Measurements from ENCODE around the gene STRADB.
"Not testable (repeated sequence)": the region's sequence is repeated elsewhere in the genome, so short reads cannot be mapped to it uniquely, and the experiment has no call there.

STRADB gene

GRCh38 chr2:201470821-201471731, 19.5 kb downstream of the STRADB start:
- H3K4me3 ChIP-seq (ENCODE audit: low read length) = no peak overlapping the region
- no peak for TF ChIP-seq CTCF (conservative IDR thresholded peaks at IDR 0.05; ENCODE audit: low read depth, low read length)
- DNase-seq (ENCODE audit: low read depth) = no peak

- no peak for TF ChIP-seq CTCF (conservative IDR thresholded peaks at IDR 0.05; ENCODE audit: low read depth, low read length)
- H3K4me3 ChIP-seq (ENCODE audit: low read length) = no peak overlapping the region
- no peak for DNase-seq (ENCODE audit: low read depth)
Observed at GRCh38 chr2:201471732-201472393, 20.3 kb downstream of the STRADB start.

GRCh38 chr2:201472411-201472810, 20.9 kb downstream of the STRADB start:
- no peak for DNase-seq (ENCODE audit: low read depth)
- TF ChIP-seq CTCF (conservative IDR thresholded peaks at IDR 0.05; ENCODE audit: low read depth, low read length) = no peak
- no peak overlapping the region for H3K4me3 ChIP-seq (ENCODE audit: low read length)

- DNase-seq (ENCODE audit: low read depth) = no peak
- no peak overlapping the region for H3K4me3 ChIP-seq (ENCODE audit: low read length)
- no peak for TF ChIP-seq CTCF (conservative IDR thresholded peaks at IDR 0.05; ENCODE audit: low read depth, low read length)
Observed at GRCh38 chr2:201482543-201482942, 31.0 kb downstream of the STRADB start.

GRCh38 chr2:201483342-201483741, 31.8 kb downstream of the STRADB start:
- DNase-seq (ENCODE audit: low read depth) = no peak
- no peak overlapping the region for H3K4me3 ChIP-seq (ENCODE audit: low read length)
- no peak for TF ChIP-seq CTCF (conservative IDR thresholded peaks at IDR 0.05; ENCODE audit: low read depth, low read length)

GRCh38 chr2:201483758-201484157, 32.2 kb downstream of the STRADB start:
- DNase-seq (ENCODE audit: low read depth); H3K4me3 ChIP-seq (ENCODE audit: low read length): not testable (repeated sequence)

- H3K4me3 ChIP-seq (ENCODE audit: low read length) = no peak overlapping the region
- no peak for TF ChIP-seq CTCF (conservative IDR thresholded peaks at IDR 0.05; ENCODE audit: low read depth, low read length)
- no peak for DNase-seq (ENCODE audit: low read depth)
Observed at GRCh38 chr2:201484805-201485204, 33.3 kb downstream of the STRADB start.
